Measurements from ENCODE around the gene UBD.

GRCh38 chr6:29516108-29516507 is 43.4 kb downstream of the UBD start:
- no peak for TF ChIP-seq POLR2A (IDR thresholded peaks at IDR 0.05)
- TF ChIP-seq CTCF (IDR thresholded peaks at IDR 0.05), result no peak

All from ovary (tissue), 3 donors.